OCI-M2 (cell line): Measurements from ENCODE around the gene SMARCB1.

Experiments used
- DNase-seq: peaks from one replicate; lab custom pipeline; 2025; ENCODE audit not compliant: unreplicated experiment; lab: John Stamatoyannopoulos, UW

The SMARCB1 gene

GRCh38 chr22:23829845-23830372 lies 43.1 kb downstream of the SMARCB1 start:
- no peak for DNase-seq

GRCh38 chr22:23831261-23831660 lies 44.5 kb downstream of the SMARCB1 start:
- DNase-seq: no peak

DNA sequence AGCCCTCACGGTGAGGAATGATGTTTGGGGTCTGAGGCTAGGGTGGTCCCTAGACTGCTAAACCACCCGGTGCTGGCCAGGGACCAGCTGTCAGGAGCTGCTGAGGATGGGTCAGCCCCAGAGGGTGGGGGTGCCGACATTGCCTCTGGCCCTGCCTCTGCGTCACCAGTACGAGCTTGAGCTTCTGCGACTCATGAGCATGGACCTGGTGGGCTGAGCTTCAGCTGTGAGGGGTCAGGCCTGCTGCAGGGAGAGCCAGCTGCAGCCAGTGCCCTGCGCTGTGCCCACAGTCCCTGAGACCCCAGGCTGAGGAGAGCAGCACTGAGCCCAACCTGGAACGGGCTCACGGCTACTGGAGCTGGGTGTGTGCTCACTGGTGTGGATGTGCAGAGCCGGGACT lies 45.0 kb downstream of the SMARCB1 start:
- no peak for DNase-seq

GRCh38 chr22:23832226-23833016 lies 45.7 kb downstream of the SMARCB1 start:
- no peak for DNase-seq

DNA sequence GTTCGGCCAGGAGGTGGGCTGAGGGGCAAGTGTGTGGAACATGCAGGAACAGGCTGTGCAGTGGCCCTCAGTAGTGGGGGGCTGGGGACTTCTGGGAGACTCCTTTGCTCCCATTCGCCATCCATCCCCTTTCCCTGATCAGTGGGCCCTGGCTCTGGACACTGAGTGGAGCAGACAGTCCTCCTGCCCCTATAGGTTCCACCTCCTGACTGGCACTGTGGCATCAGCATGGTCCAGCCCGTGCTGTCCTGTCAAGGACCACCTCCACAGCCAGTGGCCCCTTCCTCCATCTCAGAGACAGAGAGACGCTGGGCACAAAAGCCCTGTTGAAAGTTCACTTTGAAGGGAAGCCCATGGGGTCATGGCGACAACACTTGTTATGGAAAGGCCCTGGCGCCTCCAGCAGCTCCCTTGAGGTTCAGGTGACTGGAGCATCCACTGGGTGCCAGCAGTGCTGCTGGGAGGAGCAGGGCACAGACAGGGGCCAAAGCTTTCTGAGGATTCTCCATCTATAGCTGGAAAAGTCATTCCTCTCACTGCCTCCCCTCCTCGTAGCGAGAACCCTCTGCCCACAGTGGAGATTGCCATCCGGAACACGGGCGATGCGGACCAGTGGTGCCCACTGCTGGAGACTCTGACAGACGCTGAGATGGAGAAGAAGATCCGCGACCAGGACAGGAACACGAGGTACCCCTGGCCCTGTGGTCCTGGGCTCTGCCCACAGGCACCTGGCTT lies 46.4 kb downstream of the SMARCB1 start:
- no peak for DNase-seq

- no peak for DNase-seq
Observed at GRCh38 chr22:23833911-23834317, 47.1 kb downstream of the SMARCB1 start.

GRCh38 chr22:23834406-23834792 lies 47.6 kb downstream of the SMARCB1 start:
- no peak for DNase-seq

DNA sequence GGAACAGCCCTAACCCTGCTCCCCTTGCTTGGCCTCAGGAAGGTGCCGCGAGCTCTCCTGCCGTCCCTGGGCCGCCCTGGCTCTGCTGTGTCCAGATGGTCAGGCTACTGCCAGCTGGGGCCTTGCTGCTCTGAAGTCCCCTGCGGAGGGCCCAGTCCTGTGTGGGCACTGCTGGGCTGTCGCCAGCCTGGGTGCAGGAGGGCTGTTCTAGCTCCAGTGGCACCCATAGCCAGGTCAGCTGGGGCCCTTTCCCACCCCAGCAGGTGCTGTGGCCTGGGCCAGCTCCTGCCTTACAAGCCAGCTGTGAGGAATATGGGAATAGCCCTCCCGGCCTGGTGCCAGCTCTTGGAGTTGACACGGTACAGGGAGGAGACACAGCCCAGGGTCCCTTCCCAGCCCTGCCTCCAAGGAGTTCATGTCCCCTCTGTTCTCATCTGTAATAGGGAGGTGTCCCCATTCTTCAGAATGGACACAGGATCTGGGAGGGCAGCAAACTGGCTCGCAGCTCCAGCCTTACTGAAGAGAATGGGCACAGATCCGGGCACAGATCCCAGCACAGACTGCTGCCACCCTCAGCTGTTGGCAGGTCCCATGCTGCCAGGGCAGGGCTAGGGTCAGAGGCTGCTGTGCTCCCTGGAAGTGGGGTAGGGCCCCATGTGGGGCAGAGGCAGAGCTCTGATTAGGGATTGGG lies 48.2 kb downstream of the SMARCB1 start:
- no peak for DNase-seq

DNA sequence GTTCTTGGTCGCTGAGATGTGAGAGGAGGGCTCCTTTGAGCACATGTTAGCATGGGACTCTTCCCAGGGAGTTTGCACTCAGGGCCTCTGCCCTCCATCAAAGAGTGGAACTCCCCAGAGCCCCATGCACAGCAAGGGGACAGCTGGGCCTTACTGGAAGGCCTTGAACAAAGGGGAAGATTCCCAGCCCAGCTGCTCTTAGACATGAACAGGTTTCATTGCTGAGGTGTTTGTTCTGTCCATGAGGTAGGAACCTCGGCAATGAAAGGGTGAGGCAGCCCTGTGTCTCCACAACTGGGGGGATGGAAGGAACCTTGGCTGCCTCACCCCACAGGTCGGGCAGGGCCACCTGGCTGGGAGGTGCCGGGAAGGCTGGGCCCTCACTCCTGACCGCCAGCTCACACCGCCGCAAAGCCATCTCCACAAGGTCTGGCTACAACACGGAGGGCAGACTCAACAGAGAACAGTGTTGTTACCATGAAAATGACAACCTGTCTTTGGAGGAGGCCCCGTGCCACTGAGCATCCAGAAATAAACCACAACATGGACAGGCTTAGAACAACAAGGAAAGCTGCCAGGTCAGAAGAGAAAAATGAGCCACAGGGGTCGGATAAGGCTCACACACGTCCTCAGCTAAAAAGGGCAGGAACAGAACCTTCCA lies 48.8 kb downstream of the SMARCB1 start:
- DNase-seq: no peak

DNA sequence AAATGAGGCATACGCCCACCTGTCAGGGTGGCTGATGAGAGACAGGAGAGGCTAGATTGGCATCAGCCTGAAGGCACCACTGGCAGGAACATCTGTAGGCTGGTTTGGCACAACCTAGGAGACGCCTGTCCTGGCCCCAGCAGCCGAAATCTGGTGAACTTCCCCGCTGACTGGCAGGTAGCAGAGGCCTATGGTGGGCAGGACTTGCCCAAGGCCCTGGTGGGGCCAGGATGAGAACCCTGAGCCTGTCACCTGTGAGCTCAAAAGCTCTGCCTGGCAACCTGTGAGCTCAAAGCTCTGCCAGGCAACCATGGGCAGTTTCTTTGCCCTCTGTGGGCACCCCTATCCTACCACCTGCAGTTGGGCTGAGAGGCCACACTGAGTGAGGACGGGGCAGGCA lies 49.5 kb downstream of the SMARCB1 start:
- no peak for DNase-seq

DNA sequence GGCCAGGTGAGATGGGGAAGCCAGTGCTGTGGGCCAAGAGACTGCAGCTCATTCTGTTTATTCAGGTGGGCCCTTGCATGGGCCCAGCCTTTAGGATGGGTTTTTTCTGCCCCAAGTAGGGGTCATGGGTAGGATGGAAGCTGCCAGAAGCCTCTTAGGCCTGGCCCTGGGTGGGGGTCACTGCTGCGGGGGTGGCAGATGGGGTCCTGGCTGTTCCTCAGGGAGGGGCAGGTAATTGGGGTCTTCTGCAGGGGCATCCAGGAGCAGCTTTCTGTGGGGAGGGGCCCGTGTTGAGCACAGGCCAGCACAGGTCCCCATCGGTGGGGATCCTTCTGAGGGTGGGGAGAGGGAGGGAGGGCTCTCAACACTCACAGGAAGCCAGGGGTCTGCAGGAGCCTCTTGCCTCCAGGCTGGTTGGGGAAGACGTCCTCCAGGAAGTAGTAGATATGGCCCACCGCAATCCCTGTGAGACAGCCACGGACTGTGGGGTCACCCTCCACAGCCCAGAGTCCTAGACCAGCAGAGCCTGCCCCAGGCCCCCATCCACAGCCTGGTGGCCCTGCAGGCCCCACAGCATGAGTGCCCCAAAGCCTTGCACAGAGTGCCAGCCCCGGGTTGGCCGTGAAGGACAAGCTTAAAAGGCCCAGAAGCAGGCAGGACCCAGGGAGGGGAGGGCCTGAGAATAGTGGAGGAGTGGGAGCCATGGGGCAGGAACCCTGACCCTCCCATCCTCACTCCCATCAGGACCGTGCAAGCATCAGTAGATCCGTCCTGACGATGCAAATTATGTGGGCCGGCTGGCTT lies 50.1 kb downstream of the SMARCB1 start:
- DNase-seq: no peak

DNA sequence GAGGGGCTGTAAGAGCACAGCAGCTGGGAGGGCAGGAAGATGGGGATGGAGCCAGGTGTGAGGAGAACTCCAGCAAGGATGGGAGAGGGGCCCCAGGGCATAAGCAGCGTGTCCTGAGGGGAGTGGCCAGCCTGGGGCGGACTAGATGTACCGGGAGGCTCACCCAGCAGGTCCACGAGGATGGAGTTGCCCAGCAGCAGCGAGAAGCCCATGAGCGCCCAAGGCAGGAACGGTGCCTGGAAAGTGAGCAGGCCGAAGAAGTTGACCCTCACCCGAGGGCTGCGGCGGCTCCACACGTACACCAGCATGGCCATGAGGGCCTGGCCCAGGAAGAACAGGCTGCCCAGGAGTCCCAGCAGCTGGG lies 50.7 kb downstream of the SMARCB1 start:
- no peak for DNase-seq

- no peak for DNase-seq
Observed at GRCh38 chr22:23837911-23838680, 51.3 kb downstream of the SMARCB1 start.

DNA sequence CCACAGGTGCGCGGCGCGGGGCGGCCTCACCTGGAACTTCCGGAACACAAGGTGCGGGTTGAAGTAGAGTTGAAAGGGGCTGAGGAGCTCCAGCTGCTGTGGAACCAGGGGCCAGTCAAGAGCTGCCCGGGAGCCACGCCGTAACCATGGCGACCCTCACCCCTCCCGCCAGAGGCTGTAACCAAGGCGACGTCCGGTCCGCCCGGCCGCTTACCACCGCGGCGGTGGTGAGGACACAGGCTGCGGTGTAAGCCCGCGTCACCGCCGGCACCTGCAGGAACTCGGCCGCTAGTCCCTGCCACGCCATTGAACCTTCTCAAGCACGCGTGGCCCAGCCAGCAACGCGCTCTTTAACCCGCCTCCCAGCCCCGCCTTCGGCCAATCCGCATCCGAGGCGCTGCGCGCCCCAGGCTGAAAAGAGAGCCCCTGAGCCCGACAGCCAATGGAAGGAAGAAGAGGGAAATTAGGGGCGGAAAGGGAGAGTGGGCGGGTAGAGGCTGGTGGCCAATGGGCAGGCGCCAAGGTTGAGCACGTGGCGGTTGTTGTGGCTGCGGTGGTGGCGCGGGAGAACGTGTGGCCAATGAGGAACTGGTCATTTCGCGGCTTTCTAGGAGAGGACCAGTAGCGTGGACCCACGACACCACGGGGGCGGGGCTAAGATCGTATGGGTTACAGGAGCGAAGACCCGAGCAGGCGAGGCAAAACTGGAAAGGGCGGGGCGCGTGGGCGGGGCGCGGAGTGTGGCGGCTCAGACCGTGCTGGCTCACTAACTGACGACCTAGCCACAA lies 52.1 kb downstream of the SMARCB1 start, which contains the start of gene DERL3:
DERL3 (minus strand) TSS at position 326 of the 788 bp plus-strand sequence; CDS start at position 307, 19 bp downstream.
- DNase-seq: peak; percentile 91

GRCh38 chr22:23840026-23840425 lies 53.3 kb downstream of the SMARCB1 start:
- no peak for DNase-seq

DNA sequence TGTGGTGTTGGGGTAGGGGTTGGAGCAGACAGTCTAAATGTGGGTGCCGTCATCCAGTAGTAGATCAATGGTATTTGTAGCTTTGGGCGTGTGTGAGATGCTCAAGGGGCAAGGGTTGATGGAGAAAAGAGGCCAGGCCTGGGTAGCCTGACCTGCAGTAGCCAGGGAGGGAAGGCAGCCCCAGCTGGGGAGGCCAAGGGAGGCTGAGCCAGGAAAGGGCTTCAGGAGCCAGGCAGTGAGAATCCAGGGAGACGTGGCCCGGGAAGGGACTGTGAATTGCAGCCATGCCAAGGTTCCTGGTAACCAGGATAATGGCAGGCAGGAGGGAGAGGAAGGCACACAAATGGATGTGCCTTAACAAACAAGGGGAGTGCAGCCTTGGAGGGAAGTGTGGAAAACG lies 54.5 kb downstream of the SMARCB1 start:
- no peak for DNase-seq

GRCh38 chr22:23841736-23842445 lies 55.1 kb downstream of the SMARCB1 start:
- no peak for DNase-seq

DNA sequence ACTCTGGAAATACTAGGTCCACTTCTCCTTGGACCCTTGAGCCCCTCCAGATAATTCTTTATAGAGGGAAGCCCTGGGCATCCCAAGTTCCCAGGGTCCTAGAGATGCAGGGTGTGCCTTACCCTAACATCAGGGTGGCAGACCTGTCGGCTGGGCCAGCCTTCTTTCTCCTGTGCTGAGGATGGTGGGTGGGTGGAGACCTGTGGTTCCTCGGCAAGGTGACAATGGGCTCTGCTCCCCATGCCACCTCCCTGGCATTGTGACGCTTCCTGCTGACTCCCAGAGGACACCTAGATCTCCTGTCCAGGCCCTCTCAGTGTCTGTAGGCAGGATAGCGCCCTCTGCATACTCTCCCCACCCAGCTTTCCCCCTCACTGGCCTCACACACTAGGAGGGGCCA lies 55.8 kb downstream of the SMARCB1 start:
- DNase-seq: no peak
